GM21515 (cell line): Measurements from ENCODE around the gene PDE4DIP.
"Not testable (repeated sequence)": the region's sequence is repeated elsewhere in the genome, so short reads cannot be mapped to it uniquely, and the experiment has no call there.

Experiments
- ATAC-seq: cut with Tn5 transposase; IDR thresholded peaks from one replicate; pipeline ENCODE4 v1.9.1; 2021; ENCODE audit not compliant: unreplicated experiment

PDE4DIP gene

DNA sequence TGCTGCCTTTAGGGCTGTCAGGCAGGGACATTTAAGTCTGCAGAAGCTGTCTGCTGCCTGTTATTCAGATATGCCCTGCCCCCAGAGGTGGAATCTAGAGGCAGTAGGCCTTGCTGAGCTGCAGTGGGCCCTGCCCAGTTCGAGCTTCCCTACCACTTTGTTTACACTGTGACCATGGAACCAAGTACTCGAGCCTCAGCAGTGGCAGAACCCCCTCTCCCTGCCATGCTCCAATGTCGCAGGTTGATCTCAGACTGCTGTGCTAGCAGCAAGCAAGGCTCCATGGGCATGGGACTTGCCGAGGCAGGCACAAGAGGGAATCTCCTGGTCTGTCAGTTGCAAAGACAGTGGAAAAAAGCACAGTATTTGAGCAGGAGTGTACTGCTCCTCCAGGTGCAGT is 198.8 kb downstream of the PDE4DIP start:
- not testable (repeated sequence) for ATAC-seq

DNA sequence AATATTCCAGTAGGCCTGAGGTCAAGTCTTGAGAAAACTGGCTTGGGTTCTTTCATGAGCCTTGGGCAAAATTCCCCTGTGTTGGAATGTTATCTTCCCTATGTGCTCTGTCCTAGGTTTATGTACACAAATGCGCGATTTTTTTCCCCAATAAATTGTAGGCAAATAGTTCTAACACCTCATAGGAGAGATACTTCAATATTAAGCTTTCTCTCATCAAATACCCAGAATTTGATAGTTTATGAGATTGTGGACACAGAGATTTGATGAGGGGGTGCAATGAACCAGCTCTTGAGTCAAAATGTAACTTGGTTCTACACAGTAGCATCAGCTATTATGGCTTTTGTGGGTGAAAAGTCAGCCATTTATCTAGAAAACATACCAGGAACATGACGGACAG is 220.4 kb downstream of the PDE4DIP start:
- not testable (repeated sequence) for ATAC-seq

DNA sequence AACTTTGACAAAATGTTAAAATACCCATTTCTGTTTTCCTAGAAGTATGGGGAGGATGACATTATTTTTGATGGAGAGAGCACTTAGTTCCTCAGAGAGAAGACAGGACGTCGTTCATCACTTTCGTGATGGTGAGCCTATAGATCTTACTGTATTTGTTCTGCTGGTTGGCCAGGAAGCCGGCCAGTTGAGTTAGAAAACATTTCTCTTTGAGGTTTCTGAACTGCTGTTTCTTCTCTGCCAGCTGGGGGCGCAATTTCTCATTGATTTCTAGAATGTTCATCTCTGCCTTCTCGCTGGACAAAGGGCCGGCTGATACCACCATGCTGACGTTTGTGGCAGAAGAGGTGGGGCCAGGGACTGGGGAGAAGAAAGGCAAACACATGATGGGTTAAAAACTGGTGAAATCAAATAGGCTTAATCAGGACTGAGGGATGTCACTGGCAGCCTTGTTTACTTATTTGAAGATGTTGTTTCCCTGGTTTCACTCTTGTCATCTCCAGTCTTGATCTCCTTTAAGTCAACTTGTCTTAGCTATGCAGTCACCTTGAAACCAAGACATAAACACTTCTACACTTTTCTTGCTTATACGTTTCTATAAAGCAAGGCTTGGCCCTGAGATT is 231.4 kb downstream of the PDE4DIP start:
- ATAC-seq: not testable (repeated sequence)
